ENCODE data around the gene CDC42EP4. TPM values are rescaled to one million over a fixed set of nuclear protein-coding genes. Genes with fewer than 3 reads are reported as not detected.

The CDC42EP4 gene
- total and polyA plus RNA-seq, 2 donors from 2014 or later, result 26.2 to 76.9 TPM

DNA sequence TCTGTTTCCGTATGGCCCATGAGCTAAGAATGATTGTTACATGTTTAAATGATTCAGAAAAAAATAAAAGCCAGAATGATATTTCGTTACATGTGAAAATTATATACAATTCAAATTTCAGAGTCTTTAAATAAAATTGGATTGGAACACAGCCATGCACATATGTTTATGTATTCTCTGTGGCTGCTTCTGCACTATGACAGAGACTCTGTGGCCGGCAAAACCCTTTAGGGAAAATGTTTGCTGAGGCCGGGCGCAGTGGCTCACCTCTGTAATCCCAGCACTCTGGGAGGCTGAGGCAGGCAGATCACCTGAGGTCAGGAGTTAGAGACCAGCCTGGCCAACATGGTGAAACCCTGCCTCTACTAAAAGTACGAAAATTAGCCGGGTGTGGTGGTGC is 15.9 kb upstream of the CDC42EP4 start:
- Histone ChIP-seq H3K9me3 (ENCODE audit: control insufficient read depth in 2 of 3, insufficient read depth in 1 of 3, low read length in 3 of 3) (no peaks in the 10 kb centered on the region), H3K36me3 (ENCODE audit: control insufficient read depth in 2 of 3, insufficient read depth in 3 of 3, low read length in 3 of 3) (no peaks in the 10 kb centered on the region), H3K27me3 (ENCODE audit: control insufficient read depth, insufficient read depth, low read length) (no peaks in the 10 kb centered on the region), H3K4me3 (ENCODE audit: low read length in 3 of 3) (no peak overlapping the region), H3K27ac (ENCODE audit: low read depth in 2 of 2, low read length in 2 of 2) (no peak overlapping the region), H3K4me1 (ENCODE audit: control insufficient read depth in 2 of 3, insufficient read depth in 2 of 3, low read depth in 1 of 3, low read length in 3 of 3) (peaks cover 0 to 3% (median 0%) of the 10 kb centered on the region in 3 donors), H3K9ac (ENCODE audit: low read length in 3 of 3) (no peak overlapping the region)
- TF ChIP-seq, protein P1, sequence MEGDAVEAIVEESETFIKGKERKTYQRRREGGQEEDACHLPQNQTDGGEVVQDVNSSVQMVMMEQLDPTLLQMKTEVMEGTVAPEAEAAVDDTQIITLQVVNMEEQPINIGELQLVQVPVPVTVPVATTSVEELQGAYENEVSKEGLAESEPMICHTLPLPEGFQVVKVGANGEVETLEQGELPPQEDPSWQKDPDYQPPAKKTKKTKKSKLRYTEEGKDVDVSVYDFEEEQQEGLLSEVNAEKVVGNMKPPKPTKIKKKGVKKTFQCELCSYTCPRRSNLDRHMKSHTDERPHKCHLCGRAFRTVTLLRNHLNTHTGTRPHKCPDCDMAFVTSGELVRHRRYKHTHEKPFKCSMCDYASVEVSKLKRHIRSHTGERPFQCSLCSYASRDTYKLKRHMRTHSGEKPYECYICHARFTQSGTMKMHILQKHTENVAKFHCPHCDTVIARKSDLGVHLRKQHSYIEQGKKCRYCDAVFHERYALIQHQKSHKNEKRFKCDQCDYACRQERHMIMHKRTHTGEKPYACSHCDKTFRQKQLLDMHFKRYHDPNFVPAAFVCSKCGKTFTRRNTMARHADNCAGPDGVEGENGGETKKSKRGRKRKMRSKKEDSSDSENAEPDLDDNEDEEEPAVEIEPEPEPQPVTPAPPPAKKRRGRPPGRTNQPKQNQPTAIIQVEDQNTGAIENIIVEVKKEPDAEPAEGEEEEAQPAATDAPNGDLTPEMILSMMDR (IDR thresholded peaks at IDR 0.05; ENCODE audit: borderline replicate concordance, extremely low read depth, insufficient read depth), result no peak
- DNase-seq (no peak), FAIRE-seq (no peak)
- intact Hi-C loops (cut with DNase I), result no loop called here

DNA sequence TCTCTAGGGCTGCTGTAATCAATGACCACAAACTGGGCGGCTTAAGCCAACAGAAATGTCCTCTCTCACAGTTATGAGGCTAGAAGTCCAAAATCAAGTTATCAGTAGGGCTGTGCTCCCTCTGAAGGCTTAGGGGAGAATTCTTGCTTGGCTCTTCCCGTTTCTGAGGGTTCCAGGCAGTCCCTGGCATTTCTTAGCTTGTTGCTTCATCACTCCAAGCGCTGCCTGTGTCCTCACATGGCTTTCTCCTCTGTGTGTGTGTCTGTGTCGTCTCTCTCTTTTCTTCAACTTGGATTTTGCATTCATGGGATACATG is 13.7 kb upstream of the CDC42EP4 start:
- TF ChIP-seq, protein P1 (IDR thresholded peaks at IDR 0.05; ENCODE audit: borderline replicate concordance, extremely low read depth, insufficient read depth), result no peak
- Histone ChIP-seq H3K9me3 (ENCODE audit: control insufficient read depth in 2 of 3, insufficient read depth in 1 of 3, low read length in 3 of 3) (no peaks in the 10 kb centered on the region), H3K27ac (ENCODE audit: low read depth in 2 of 2, low read length in 2 of 2) (no peak overlapping the region), H3K27me3 (ENCODE audit: control insufficient read depth, insufficient read depth, low read length) (no peaks in the 10 kb centered on the region), H3K36me3 (ENCODE audit: control insufficient read depth in 2 of 3, insufficient read depth in 3 of 3, low read length in 3 of 3) (no peaks in the 10 kb centered on the region), H3K4me1 (ENCODE audit: control insufficient read depth in 2 of 3, insufficient read depth in 2 of 3, low read depth in 1 of 3, low read length in 3 of 3) (peaks cover 0 to 3% (median 0%) of the 10 kb centered on the region in 3 donors), H3K4me3 (ENCODE audit: low read length in 3 of 3) (no peak overlapping the region), H3K9ac (ENCODE audit: low read length in 3 of 3) (no peak overlapping the region)
- DNase-seq (peak in 3 of 5 donors; percentile 45 to 70 (median 69)), FAIRE-seq (no peak)
- intact Hi-C loops (cut with DNase I), result no loop called here

DNA sequence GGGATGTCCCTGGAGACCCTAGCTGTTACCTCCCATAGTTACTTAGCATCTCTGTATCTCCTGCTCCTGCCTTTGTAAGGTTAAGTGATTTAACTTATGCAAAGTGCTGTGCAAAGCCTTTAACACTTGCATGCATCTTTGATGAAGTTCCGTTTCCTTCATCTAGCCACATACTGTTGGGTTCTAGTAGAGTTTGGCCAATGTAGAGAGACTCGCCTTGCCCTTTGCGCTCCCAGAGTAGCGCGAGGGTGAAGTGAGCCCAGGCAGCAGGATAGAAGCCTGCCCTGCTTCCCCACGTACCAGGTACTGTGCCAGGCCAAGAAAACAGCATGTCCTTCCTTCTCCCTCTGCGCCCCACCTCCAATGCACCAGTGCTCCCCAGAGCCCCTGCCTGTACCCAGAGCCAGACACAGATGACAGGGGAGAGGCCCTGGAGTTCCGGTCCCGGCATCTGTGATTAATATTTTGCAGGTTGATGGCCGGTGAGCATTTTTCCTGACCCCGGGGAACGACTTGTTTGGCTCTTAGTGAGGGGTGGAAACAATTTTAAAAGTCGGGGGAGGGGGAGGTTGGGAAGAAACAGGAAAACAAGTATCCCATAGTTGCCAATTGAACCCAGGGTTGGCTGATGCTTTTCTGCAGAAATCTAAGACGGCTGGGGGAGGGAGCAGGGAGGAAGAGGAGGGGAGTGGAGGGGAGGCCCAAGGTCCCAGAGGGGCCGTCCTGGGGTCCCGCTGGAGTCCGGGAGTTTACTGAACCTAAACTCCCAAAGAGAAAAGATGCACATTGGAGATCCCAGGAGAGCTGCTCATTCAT is 13.1 kb upstream of the CDC42EP4 start:
- Histone ChIP-seq H3K27me3 (ENCODE audit: control insufficient read depth, insufficient read depth, low read length) (no peaks in the 10 kb centered on the region), H3K4me1 (ENCODE audit: control insufficient read depth in 2 of 3, insufficient read depth in 2 of 3, low read depth in 1 of 3, low read length in 3 of 3) (peaks cover 0 to 3% (median 0%) of the 10 kb centered on the region in 3 donors), H3K27ac (ENCODE audit: low read depth in 2 of 2, low read length in 2 of 2) (no peak overlapping the region), H3K9me3 (ENCODE audit: control insufficient read depth in 2 of 3, insufficient read depth in 1 of 3, low read length in 3 of 3) (no peaks in the 10 kb centered on the region), H3K36me3 (ENCODE audit: control insufficient read depth in 2 of 3, insufficient read depth in 3 of 3, low read length in 3 of 3) (no peaks in the 10 kb centered on the region), H3K9ac (ENCODE audit: low read length in 3 of 3) (no peak overlapping the region), H3K4me3 (ENCODE audit: low read length in 3 of 3) (no peak overlapping the region)
- TF ChIP-seq, protein P1 (IDR thresholded peaks at IDR 0.05; ENCODE audit: borderline replicate concordance, extremely low read depth, insufficient read depth), result no peak
- intact Hi-C loops (cut with DNase I), result no loop called here
- FAIRE-seq, result no peak
- DNase-seq, result no peak
